GM19023 (cell line): ENCODE measurements around the gene C2CD4C.
"Not testable (repeated sequence)": the region's sequence is repeated elsewhere in the genome, so short reads cannot be mapped to it uniquely, and the experiment has no call there.

Experiments used
- ATAC-seq: cut with Tn5 transposase; IDR thresholded peaks from one replicate; pipeline ENCODE4 v1.9.1; 2021; ENCODE audit warnings: mild to moderate bottlenecking, moderate library complexity; ENCODE audit not compliant: unreplicated experiment

C2CD4C gene

DNA sequence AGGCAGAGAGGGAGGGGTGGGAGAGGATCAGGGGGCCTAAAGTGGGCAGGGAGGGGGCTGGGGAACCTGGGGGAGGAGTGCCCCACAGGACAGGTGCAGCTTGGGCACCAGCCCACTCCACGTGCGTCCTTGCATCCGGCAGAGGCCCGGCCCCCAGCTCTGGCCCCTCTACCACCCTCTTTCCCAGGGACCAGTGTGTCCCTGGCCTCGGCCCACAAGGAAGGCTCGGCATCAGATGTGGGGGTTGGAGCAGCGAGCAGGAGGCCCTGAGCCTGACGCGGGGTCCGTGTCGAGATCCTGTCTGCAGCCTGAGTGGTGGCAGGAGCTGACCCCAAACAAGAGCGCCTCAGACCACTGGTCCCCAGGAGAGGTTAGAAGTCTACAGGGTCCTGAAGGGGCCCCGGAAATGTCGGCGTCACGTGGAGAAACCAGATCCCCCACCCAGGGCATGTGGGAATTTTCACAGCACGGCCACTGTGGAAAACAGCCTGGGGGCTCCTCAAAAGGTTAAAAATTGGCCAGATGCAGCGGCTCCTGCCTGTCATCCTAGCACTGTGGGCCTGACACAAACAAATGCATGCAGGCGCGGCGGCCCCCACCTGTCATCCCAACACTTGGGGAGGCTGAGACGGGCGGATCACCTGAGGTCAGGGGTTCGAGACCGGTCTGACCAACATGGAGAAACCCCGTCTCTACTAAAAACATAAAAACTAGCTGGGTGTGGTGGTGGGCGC, 30.4 kb upstream of the C2CD4C start:
- no peak for ATAC-seq

DNA sequence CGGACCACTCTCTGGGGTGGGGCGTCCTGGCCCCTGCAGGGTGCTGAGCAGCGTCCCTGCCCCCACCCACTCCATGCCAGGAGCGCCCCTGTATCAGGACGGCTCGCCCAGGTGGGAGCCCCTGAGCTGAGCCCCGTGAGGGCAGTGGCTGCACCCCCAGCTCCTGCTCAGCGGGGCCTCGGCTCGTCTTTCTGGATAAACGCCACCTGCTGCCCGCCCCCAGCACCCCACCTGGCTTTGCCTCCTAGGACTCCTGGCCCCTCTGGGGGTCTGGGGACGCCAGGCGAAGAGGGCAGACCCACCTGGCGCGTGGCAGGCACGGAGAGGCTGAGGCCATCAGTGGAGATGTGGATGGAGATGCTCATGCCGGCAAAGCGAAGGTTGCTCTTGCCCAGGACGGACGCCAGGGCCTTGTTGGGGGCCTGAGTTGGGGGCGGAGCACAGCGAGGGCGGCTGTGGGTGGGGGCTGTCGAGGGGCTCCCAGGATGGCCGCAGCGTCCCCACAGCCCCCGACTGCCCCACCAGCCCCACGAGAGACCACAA, 29.5 kb upstream of the C2CD4C start:
- ATAC-seq = no peak

DNA sequence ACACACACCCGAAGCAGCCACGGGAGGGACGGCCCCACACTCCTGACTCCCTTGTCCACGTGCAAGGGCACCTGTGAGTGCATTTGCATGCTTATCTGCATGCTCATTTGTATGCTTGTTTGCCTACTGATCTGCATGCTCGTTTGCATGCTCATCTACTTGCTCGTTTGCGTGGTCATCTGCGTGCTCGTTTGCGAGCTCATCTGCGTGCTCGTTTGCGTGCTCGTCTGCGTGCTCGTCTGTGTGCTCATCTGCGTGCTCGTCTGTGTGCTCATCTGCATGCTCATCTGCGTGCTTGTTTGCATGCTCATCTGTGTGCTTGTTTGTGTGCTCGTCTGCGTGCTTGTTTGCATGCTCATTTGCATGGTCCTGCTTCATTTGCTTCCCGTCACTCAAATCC, 28.1 kb upstream of the C2CD4C start:
- ATAC-seq = no peak

DNA sequence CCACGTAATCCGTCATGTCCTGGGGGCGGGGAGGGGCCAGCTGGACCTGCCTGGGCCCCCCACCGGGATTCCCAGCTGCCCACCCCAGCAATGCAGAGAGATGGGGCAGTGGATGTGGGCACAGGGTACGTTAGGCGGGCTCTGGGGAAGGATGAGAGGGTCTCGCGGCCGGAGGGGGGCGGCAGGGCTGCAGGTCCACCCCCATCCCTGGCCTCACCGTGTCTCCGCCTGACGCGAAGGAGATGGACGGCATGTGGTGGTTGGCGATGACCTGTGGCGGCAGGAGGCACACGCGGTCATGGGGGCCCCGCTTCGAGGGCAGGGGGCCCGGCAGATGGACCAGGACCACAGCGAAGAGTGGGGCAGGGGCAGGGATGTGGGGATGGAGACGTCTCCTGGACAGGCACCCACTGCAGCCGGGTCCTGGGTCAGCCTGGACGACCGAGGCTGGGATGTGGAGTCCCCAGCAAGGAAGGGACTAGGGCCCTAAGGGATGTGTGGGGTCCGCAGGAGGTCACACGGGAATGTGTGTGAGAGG, 27.5 kb upstream of the C2CD4C start:
- ATAC-seq = no peak

DNA sequence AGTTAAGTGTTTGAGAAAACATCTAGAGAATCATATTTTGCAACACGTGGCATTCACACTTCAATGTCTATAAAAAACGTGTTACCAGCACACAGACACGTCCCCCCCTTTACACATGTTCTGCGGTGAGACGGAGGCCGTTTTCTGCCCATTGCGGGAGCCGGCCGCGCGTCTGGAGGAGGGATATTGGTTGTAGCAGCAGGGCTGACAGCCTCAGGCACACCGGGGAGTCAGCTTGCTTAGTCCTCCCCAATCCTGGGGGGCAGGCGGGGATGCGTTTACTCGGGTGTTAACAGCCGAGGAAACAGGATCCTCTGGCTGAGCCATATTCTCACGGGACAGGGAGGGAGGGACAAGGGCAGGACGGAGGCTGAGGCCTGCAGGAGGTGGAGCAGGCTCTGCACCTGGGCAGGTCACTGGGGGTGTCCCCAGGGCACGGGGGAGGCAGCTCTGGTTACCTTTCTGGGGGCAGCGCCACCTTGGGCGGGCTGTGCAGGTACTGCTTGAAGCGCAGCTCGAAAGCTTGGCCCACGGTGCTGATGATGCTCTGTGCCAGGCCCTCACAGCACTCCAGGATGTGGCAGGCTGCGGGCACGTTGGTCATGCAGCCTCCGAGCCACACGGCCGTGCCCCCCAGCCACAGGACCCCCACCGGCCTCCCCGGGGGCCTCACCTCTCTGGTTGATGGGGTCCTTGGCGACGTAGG, 26.9 kb upstream of the C2CD4C start:
- ATAC-seq = no peak

DNA sequence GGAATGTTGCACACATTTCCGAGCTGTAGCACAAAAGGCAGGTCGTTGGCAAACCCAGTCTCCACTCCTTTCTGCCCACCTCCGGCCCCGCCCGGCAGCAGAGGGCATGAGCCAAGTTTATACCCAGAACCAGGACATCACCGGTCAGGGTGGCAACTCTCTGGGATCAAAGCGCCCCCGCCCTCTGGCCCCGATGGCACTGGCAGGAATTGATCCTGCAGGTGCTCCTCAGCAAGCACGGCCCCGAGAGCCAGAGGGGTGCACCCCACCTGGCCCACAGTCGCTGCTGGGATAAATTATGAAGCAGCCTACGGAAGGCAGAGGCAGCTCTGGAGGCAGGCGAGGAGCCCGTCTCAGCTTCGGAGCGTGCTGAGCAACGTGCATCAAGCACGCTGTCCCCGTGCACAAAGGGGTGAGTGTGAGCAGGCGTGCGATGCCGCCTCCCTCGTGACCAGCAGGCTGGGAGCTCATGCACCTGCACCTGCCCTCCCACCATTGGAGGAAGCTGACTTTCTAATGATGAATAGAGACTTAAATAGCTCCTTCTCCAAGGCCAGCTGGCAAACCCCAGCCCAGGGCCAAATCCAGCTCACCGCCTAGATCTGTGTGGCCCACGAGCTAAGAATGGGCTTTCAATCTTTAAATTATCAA, 26.2 kb upstream of the C2CD4C start:
- ATAC-seq = no peak

DNA sequence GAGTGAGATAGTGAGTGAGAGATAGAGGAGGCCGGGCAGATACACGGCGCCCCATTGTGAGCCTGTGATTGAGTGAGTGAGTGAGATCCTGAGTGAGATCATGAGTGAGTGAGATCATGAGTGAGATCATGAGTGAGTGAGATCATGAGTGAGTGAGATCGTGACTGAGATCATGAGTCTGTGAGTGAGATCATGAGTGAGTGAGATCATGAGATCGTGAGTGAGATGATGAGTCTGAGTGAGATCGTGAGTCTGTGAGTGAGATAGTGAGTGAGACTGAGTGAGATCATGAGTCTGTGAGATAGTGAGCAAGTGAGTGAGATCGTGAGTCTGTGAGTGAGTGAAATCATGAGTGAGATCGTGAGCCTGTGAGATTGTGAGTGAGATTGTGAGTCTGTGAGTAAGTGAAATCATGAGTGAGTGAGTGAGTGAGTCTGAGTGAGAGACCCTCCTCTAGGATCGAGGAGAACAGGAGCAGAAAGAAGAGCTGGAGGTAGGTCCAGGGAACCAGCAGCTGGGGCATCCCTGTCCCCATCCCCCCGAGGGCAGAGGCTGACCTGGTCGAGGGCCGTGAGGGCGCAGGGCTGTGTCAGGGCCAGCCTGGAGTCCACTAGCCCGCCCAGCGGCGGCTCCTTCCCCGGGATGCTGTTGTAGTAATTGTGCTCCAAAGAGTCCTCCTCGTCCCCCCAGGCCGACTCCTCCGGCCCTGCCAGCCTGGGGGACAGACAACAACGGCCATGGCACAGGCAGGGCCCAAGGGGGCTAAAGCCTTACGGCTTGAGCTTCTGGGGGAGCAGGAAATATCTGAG, 25.4 kb upstream of the C2CD4C start:
- ATAC-seq = no peak

DNA sequence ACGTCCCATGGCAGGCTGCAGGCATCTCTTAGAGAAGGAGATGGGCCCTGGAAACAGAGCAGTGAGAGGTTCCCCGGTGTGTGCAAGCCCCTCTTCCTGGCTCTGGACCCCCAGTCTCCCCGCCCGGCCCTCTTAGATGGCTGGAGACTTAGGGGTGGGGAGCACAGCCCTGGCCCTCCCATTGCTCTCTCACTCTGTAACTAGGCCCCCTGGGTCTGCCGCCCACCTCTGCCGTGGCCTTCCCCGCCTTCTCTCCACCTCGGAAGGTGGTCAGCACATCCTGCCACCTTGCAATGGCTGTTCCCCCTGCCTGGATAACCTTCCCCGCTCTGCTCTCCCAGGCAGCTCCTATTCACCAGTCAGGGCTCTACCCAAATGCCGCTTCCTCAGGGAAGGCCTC, 21.8 kb upstream of the C2CD4C start:
- ATAC-seq = no peak

DNA sequence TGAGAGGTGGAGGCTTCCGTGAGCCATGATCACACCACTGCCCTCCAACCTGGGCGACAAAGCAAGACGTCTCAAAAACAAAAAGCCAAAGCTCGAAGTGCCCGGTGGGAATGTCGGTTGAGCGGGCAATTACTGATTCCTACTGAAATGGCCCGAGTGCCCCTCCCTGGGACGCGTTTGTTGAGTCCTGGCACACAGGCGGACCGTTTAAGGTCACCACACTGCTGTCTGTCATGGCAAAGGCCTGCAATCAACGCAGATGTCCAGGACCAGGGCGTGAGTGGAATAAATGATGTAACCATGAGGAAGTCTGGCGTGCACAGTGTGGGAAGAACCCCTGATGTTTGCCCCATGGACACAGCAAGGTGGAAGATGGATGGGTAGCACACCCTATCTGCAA, 19.2 kb upstream of the C2CD4C start:
- no peak for ATAC-seq

DNA sequence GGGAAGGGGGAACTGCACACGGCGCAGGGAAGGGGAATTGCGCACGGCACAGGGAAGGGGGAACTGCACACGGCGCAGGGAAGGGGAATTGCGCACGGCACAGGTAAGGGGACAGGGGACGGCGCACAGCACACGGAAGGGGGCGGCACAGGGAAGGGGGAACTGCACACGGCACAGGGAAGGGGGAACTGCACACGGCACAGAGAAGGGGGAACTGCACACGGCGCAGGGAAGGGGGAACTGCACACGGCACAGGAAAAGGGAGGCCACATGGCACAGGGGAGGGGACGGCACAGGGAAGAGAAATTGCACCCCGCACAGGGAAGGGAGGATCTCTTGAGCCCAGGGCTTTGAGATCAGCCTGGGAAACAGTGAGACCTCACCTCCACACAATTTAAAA, 18.7 kb upstream of the C2CD4C start:
- ATAC-seq = not testable (repeated sequence)

DNA sequence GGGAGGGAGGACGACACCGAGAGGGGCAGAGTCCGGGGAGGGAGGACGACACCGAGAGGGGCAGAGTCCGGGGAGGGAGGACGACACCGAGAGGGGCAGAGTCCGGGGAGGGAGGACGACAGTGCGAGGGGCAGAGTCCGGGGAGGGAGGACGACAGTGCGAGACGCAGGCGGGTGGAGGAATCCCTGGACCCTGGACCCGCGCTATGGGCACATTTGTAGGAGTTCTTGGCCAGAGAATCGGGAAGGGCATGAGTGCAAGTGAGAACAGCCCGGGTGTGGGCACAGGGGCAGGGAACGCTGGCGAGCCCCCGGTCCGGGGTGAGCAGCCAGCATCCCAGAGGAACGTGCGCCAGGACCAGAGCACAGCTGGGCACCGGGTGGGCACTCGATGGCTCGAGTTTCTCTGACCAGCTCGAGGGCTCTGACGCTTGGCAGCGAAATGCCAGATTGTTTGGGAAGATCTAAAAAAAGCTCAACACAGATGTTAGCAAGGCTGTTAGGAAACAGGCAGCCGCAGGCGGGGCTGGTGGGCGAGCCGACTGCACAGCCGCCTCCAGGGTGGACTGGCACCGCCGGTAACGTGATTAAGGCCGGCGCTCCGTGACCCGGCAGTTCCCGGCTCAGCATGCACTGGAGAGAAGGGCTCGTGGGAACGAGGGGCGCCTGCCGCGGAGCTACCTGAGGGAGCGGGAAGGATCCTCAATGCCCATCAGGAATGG, 17.9 kb upstream of the C2CD4C start:
- no peak for ATAC-seq

DNA sequence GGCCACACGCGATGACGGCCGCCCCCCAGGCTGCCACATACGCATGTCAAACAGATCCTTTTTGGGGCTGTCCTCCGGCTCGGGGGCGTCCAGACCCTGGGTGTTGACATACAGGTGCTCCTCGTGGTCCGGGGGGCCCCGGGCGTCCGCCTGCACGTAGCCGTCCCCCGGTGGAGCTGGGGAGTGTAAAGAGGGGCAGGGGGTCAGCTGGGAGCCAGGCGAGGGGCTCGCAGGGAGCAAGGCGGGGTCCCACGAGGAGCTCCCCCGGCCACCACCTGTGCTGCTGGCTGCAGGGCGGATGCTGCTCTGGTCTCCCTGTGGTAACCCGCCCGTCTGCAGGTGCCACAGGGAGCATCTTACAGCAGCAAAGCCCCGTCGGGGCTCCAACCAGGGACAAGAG, 16.1 kb upstream of the C2CD4C start:
- ATAC-seq = no peak

DNA sequence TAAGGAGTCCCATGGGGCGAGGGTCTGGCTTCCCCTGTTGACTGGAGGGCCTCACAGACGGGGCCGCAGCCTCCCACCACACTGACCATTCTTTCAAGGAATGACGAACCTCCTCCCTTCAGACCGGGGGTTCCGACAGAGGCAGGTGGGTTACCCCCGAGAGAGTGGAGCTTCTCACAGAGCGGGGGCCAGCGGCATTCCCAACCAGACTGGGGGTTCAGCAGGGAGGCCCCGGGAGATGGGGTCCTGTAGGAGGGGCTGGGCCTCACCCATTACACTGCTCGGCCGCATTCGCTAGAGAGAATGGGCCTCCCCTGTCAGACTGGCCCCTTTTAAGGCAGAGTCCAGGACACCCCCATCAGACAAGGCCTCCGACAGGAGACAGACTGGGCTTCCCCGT, 15.6 kb upstream of the C2CD4C start:
- no peak for ATAC-seq

DNA sequence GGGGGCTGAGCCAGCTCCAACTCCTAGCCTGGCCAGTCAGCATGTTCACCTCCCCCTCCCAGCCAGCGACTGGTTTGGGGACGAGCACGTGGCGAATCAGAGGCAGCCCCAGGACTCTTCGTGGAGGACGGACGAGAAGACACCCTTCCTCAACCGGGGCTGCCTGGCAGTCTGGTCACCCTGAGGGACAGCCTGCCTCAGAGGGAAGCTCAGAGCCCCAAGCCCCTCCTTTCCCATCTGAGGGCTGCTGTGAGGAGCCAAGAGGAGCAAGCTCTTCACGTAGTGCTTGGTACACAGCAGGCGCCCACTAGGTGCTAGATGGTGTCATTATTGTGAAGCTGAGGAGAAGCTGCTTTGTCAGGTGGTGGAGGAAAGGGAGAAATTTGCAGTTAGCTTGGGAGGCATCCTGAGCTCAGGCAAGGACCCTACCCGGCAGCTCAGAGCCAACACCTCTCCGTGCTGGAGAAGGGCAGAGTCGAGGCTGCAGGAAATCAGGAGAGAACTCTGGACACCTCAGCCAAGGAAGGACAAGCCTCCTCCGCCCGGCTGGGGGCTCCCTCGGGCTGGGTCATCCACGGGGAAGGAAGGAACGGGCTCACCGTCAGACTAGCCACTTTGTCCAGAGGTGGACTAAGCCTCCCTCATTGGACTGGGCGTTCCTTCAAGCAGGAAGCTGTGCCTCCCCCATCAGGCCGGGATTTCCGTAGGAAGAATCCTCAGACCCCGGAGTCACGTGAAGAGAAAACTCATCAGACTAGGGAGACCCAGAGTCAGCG, 14.9 kb upstream of the C2CD4C start:
- ATAC-seq = no peak

DNA sequence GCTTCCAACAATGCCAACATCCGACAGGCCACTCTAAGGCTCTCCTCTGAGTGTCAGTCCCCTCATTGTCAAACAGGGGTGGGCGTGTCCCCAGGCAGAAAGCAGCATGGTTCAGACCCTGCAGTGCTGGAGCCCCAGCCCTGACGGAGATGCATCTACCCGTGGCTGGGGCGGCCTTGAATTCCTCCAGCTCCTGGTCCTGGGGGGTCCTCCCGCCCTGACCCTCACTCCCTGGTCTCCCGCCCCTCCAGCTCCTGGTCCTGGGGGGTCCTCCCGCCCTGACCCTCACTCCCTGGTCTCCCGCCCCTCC, 13.9 kb upstream of the C2CD4C start:
- ATAC-seq = not testable (repeated sequence)

DNA sequence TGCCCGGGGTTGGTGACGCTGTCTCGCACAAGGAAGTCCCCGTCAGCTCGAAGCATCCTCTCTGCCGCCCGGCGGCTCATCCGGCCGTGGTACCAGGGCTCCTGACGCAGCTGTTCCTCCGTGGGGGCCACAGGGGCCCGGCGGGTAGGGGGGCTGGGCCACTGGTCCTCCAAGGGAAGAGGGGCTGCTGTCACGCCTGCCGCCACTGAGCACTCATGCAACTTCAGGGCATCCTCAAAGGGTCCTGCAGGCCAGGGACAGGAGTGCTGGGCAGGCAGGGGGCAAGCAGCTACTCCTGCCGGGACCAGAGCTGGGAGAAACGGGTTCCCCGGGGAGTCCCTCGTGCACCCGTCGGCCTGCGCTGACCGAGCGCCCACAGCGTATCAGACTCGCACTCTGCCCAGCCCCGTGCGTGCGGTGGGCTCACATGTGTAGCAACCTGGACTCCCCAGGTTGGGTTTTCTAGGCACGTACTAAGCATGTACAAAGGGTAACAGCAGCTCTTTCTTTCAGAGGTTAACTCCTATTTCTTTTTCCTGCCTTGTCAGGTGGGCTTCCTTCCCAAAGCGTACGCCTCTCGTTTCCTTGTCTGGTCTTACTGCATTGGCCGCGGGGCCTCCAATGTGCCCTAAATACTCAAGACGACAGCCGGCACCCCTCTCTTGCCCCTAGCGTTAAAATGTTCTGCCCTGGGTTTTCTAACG, 13.4 kb upstream of the C2CD4C start:
- ATAC-seq = no peak

DNA sequence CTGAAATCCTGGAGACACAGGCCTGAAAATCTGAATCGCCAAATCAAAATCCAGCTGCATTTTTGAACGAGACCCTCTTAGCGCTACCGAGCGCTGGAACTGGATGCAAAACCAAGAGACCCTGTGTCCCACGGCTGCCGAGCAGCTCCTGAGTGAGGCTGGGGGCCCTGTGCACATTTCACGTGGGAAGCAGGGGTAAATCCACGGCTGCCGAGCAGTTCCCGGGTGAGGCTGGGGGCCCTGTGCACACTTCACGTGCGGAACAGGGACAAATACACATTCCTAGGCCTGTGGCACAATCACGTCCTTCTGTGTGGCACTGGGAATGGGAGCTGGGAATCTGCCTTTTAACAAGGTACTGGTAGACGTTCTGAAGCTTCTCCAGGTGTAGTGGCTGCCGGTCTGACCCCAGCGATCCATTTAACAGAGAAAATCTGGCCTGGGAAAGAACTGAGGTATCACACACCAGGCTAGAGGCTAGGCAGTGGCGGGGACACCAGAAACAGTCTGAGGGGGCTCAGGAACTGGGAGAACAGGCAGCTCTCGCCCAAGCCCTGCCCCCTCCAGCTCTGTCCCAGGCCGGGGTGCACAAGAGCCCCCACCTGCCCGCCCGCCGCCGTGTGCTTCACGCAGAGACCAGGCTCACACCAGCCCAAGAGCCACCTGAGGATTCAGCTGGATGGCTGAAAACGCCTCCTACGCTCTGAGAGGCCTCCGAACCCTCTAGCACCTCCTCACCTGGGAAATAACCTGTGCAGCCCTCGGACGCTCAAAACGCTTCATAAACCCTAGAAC, 11.0 kb upstream of the C2CD4C start:
- ATAC-seq = no peak
